ENCODE data around the gene PRKCZ. TPM values are rescaled to one million over a fixed set of nuclear protein-coding genes. Genes with fewer than 3 reads are reported as not detected.

PRKCZ gene
- total RNA-seq, 1 donor from 2014 or later = 55.5 TPM

- Mint-ChIP-seq H3K9me3 (no peaks in the 10 kb centered on the region), H3K27ac (no peak overlapping the region), H3K4me3 (no peak overlapping the region), H3K27me3 (ENCODE audit: low read depth) (no peaks in the 10 kb centered on the region), H3K36me3 (no peaks in the 10 kb centered on the region), H3K4me1 (peaks cover 28% of the 10 kb centered on the region)
- TF ChIP-seq CTCF (IDR thresholded peaks at IDR 0.05; ENCODE audit: unreplicated experiment) = no peak
- no peak for DNase-seq (ENCODE audit: low spot score in 2 of 2, unreplicated experiment in 2 of 2)
Measured at GRCh38 chr1:2206813-2207487, 156.7 kb downstream of the PRKCZ start.

- H3K27me3 Mint-ChIP-seq (ENCODE audit: low read depth) = no peaks in the 10 kb centered on the region
- TF ChIP-seq CTCF (IDR thresholded peaks at IDR 0.05; ENCODE audit: unreplicated experiment) = no peak
- H3K27ac Mint-ChIP-seq = peak overlapping the region; percentile 54
- H3K4me3 Mint-ChIP-seq = no peak overlapping the region
- DNase-seq (ENCODE audit: low spot score in 2 of 2, unreplicated experiment in 2 of 2) = no peak
- no peaks in the 10 kb centered on the region for H3K36me3 Mint-ChIP-seq
- H3K9me3 Mint-ChIP-seq = no peaks in the 10 kb centered on the region
- H3K4me1 Mint-ChIP-seq = peaks cover 38% of the 10 kb centered on the region
Measured at GRCh38 chr1:2208309-2209239, 158.4 kb downstream of the PRKCZ start.

DNA sequence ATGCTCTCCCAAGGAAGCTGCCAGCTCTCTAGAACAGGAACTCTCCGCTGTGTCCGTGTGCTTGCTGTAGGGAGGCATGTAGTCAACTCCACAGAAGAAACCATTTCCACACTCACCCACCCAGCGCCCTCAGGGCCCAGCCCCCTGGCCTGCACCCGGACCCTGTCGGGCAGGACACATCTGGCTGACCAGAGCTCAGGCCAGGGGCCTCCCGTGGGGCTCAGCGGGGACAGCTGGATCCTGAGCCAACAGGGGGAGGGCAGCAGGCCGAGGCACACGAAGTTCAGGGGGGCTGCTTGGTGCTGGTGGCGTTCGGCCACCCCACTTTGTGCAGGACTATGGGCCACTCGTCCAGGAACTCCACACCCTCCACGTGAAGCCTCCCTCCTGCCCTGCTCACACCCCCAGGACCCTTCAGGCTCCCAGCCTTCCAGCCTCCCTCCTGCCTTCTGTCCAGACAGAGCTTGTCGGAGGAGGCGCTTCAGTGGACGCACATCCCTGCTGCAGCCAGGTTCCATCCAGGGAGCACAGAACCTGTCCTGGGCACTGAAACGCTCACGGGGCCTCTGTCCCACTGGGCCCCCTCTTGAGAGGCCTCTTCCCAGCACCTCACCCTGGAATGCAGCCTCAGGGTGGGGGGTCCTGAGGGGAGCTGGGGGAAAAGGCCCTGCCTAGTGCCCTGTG is 159.3 kb downstream of the PRKCZ start:
- no peak overlapping the region for H3K4me3 Mint-ChIP-seq

GRCh38 chr1:2210084-2210653 is 160.0 kb downstream of the PRKCZ start:
- H3K9me3 Mint-ChIP-seq = no peaks in the 10 kb centered on the region
- DNase-seq (ENCODE audit: low spot score in 2 of 2, unreplicated experiment in 2 of 2) = no peak
- H3K4me3 Mint-ChIP-seq = no peak overlapping the region
- peak overlapping the region; percentile 67 for H3K27ac Mint-ChIP-seq
- H3K4me1 Mint-ChIP-seq = peaks cover 38% of the 10 kb centered on the region
- TF ChIP-seq CTCF (IDR thresholded peaks at IDR 0.05; ENCODE audit: unreplicated experiment) = no peak
- H3K27me3 Mint-ChIP-seq (ENCODE audit: low read depth) = no peaks in the 10 kb centered on the region
- no peaks in the 10 kb centered on the region for H3K36me3 Mint-ChIP-seq

More for the DNA sequence above, 159.3 kb downstream of the PRKCZ start:
- Mint-ChIP-seq H3K27me3 (ENCODE audit: low read depth) (no peaks in the 10 kb centered on the region), H3K4me1 (peaks cover 38% of the 10 kb centered on the region), H3K9me3 (no peaks in the 10 kb centered on the region), H3K36me3 (no peaks in the 10 kb centered on the region), H3K27ac (peak overlapping the region; percentile 67)
- no peak for TF ChIP-seq CTCF (IDR thresholded peaks at IDR 0.05; ENCODE audit: unreplicated experiment)
- DNase-seq (ENCODE audit: low spot score in 2 of 2, unreplicated experiment in 2 of 2) = no peak

GRCh38 chr1:2210786-2211185 is 160.6 kb downstream of the PRKCZ start:
- H3K27ac Mint-ChIP-seq = no peak overlapping the region
- no peak for DNase-seq (ENCODE audit: low spot score in 2 of 2, unreplicated experiment in 2 of 2)
- H3K27me3 Mint-ChIP-seq (ENCODE audit: low read depth) = no peaks in the 10 kb centered on the region
- no peaks in the 10 kb centered on the region for H3K9me3 Mint-ChIP-seq
- peaks cover 38% of the 10 kb centered on the region for H3K4me1 Mint-ChIP-seq
- TF ChIP-seq CTCF (IDR thresholded peaks at IDR 0.05; ENCODE audit: unreplicated experiment) = no peak
- H3K4me3 Mint-ChIP-seq = no peak overlapping the region
- H3K36me3 Mint-ChIP-seq = no peaks in the 10 kb centered on the region
